ENCODE data around the gene NTN1. TPM values are rescaled to one million over a fixed set of nuclear protein-coding genes. Genes with fewer than 3 reads are reported as not detected.
A peak's percentile ranks its signal among the peaks of the same experiment; 100 is the strongest.

The NTN1 gene
- total and polyA plus RNA-seq, 11 donors: 9.3 to 25.8 (median 17.3) TPM

DNA sequence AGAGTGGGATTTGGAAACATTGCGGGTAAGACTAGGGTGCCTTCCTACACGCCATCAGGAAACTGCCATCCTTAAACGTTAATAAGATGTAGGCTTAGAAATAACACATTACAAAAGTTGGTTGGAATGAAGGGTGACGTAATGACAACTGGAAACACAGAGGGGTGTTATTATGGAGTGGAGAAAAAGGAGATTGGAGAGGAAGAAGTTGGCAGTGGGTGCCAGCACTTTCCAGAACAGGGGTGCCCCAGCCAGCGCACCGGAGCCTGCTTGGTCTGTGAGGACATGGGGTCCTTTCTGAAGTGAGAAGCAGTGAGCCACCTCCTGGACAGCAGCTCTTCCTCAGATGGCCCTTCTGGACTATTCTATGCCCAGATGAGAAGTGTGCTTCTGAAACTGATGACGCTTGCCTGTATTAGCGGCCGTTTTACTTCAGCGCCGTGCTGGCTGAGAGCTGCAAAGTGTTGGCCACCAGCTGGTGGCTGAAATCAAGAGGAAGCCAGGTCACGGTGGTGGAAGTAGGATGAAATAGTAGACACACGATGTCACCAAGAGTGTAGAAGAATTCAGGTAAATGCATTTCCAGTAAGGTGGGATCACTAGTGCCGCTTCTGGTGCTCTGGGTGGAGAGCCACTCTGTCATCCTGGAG is 244.8 kb downstream of the NTN1 start:
- Histone ChIP-seq H3K27me3 (no peaks in the 10 kb centered on the region), H3K4me1 (peaks cover 0 to 18% (median 3%) of the 10 kb centered on the region in 12 donors), H3K9me3 (peaks cover 0 to 8% (median 0%) of the 10 kb centered on the region in 12 donors), H3K36me3 (no peaks in the 10 kb centered on the region), H3K27ac (no peak overlapping the region), H3K4me3 (no peak overlapping the region)
- ATAC-seq (peak in 3 of 4 donors; percentile 27 to 67 (median 39)), DNase-seq (no peak)
- intact Hi-C loops (cut with DNase I): loop anchor here in 1 of 10 donors (5.0 kb wide), 1 partner anchor 34 kb away; no protein-coding TSS in a partner anchor
- TF ChIP-seq POLR2A (IDR thresholded peaks at IDR 0.05): no peak
- no peak for TF ChIP-seq CTCF (IDR thresholded peaks at IDR 0.05)
- WGBS, 4 donors: 62 to 81% (median 78%) methylated on average over 14 of the region's 14 CpGs

- no peak for DNase-seq
- H3K27me3 ChIP-seq: no peaks in the 10 kb centered on the region
- no peaks in the 10 kb centered on the region for H3K36me3 ChIP-seq
- 81 to 91% (median 87%) methylated on average over 9 of the region's 9 CpGs for WGBS, 4 donors
- H3K9me3 ChIP-seq: peaks cover 0 to 8% (median 0%) of the 10 kb centered on the region in 12 donors
- peaks cover 0 to 13% (median 0%) of the 10 kb centered on the region in 12 donors for H3K4me1 ChIP-seq
- no peak overlapping the region for H3K27ac ChIP-seq
- no peak for TF ChIP-seq CTCF (IDR thresholded peaks at IDR 0.05)
- TF ChIP-seq POLR2A (IDR thresholded peaks at IDR 0.05): no peak
- ATAC-seq: peak in 1 of 4 donors; percentile 8
- intact Hi-C loops (cut with DNase I): loop anchor here in 1 of 10 donors (5.0 kb wide), 1 partner anchor 34 kb away; no protein-coding TSS in a partner anchor
- no peak overlapping the region for H3K4me3 ChIP-seq
Measured at GRCh38 chr17:9266697-9267117, 245.4 kb downstream of the NTN1 start.

GRCh38 chr17:9268546-9268945 is 247.2 kb downstream of the NTN1 start:
- intact Hi-C loops (cut with DNase I): loop anchor here in 1 of 10 donors (5.0 kb wide), 1 partner anchor 36 kb away; no protein-coding TSS in a partner anchor
- no peaks in the 10 kb centered on the region for H3K27me3 ChIP-seq
- H3K27ac ChIP-seq: no peak overlapping the region
- no peak for ATAC-seq
- TF ChIP-seq POLR2A (IDR thresholded peaks at IDR 0.05): no peak
- TF ChIP-seq CTCF (IDR thresholded peaks at IDR 0.05): no peak
- peaks cover 0 to 24% (median 0%) of the 10 kb centered on the region in 12 donors for H3K4me1 ChIP-seq
- peaks cover 0 to 8% (median 0%) of the 10 kb centered on the region in 12 donors for H3K9me3 ChIP-seq
- 91 to 97% (median 96%) methylated on average over 6 of the region's 6 CpGs for WGBS, 4 donors
- no peak overlapping the region for H3K4me3 ChIP-seq
- no peaks in the 10 kb centered on the region for H3K36me3 ChIP-seq
- DNase-seq: no peak

DNA sequence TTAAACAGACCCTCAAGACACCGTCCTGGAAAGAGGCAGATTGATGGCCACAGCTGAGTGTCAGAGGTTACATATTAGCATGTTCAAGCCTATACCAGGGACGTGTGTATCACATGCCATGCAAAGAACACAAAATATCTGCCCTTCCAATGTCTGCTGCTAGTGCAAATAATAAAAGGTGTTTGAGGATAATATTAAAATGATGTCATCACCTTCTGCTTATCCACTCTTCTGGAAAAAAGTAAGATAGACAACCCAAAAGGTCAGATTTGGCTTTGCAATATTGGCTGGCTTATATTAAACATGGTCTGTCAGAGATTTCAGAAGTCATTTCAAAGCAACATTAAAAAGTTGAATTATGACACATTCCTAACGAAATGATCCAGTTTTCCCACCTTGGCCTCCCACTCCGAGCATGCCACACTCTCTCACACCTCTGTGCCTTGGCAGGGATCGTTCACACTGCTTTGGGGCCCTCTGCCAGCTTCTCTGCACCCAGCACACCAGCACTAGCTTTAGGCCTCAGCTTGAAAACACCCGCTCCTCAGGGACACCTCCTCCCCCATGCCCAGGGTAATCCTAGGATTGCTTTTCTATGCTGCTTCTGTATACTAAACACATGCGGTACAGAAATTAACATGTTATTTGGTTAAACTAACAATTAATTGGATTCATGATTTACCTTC is 248.2 kb downstream of the NTN1 start:
- no peak overlapping the region for H3K27ac ChIP-seq

More for the DNA sequence above, 248.2 kb downstream of the NTN1 start:
- TF ChIP-seq POLR2A (IDR thresholded peaks at IDR 0.05): no peak
- TF ChIP-seq CTCF (IDR thresholded peaks at IDR 0.05): no peak
- H3K4me1 ChIP-seq: peaks cover 0 to 24% (median 0%) of the 10 kb centered on the region in 12 donors
- H3K27me3 ChIP-seq: no peaks in the 10 kb centered on the region
- peaks cover 0 to under 1% (median 0%) of the 10 kb centered on the region in 12 donors for H3K9me3 ChIP-seq
- DNase-seq (no peak), ATAC-seq (peak in 1 of 4 donors; percentile 52)
- no peaks in the 10 kb centered on the region for H3K36me3 ChIP-seq
- WGBS, 4 donors: 71 to 82% (median 76%) methylated on average over 7 of the region's 7 CpGs
- no peak overlapping the region for H3K4me3 ChIP-seq
- intact Hi-C loops (cut with DNase I): loop anchor here in 1 of 10 donors (5.0 kb wide), 1 partner anchor 37 kb away; no protein-coding TSS in a partner anchor

All from heart left ventricle (tissue), 16 donors.